Activated T-cell treated with anti-CD3 and anti-CD28 coated beads for 4 hours (primary cell): ENCODE measurements around the gene CYP19A1.
"Not testable (repeated sequence)": the region's sequence is repeated elsewhere in the genome, so short reads cannot be mapped to it uniquely, and the experiment has no call there.

Experiments
- DNase-seq: peaks from one replicate; pipeline ENCODE4 v3.0.0-alpha.2; 2020

The CYP19A1 gene

DNA sequence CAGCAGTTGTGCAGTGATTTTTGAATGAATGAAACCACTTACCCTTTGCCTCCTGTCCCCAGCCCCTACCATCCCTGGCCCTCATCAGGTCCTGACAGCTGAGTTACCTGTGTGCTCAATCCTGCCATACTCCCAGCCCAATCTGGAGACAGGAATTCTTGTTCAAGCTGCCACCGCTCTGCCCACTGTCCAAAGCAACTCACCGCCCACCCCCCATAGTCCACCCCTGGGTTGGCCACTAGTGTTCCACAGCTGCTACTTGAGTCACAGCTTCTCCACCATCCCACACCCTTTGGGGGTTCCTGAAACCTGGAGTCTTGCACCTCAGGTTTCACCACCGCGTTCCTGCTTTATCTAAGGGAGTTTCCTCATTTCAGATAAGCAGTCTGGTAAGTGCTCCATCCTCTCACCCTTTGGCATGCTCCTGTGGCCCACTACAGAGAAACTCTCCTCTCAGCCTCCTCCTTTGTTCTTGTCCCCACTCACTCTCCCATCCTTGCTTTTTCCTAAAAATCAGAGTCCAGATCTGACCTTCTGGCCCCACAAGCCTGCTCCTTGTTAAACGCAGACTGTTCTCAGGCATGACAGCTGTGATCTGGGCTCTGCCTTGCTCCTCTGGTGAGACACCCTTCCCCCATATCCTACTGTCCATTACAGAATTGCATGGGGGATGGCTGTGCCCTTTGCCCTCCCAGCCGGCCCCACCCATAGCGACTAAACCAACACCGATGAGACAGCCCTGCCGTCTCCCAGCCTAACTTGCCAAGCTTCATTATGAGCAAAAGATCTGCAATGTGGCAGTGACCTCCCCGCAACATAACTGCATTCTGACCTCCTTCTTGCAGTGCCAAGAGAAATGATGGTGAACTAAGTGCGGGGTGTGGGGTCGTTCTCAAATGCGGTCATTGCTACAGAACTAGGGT lies 50.0 kb downstream of the CYP19A1 start:
- no peak for DNase-seq

DNA sequence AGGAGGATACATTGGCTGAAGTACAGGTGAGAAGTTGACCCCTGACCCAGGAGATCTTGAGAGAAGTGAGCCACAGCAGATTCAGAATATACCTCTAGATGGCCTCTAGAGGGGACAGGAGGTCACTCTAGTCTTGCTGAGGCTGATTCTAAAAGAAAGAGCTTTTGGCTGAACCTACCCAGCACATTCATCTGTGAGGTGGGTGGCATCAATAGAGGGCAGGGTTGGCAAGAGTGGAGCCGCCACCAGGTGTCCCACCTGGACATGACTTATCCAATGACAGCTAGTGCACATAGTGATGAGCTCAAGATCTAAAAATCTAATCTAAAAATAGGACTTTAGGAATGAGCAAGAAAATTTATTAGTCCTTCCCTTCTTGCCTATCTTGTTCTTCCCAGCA lies 51.6 kb downstream of the CYP19A1 start:
- DNase-seq: no peak

DNA sequence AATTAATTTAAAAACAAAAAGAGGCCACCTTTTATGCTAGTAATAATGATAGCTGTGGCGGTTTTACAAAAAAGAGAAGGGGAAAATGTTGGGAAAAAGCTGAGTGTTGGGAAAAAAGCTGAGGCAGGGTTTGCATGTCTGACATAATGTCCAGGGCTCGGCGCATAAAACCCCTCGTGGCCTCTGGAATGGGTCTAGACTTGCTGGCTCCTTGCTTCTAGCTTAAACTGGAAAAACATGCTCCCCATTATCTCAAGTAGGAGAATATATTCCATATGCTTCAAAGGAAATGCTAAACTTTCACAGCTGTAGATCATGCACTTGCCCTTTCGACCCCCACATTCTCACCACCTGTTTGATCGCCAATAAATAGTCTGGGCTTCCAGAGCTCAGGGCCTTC lies 53.0 kb downstream of the CYP19A1 start:
- DNase-seq: no peak

DNA sequence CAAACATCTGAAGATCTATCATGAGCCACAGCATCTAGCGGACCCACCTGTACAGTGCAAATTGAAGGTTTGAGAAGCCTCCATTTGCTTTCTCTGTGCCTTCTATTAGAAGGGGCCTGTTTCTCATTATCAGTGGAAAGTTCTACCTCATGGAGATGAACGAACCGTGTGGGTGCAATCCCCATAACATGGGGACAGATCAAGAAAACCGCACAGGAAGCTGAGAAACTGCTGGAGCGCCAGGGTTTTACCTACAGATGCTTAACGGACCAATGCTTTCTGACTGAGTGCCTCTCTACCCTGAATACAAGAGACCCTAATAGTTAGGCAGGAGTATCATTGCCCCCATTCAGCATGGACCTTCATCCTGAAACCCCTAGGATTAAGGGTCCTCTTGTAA lies 53.5 kb downstream of the CYP19A1 start:
- no peak for DNase-seq

DNA sequence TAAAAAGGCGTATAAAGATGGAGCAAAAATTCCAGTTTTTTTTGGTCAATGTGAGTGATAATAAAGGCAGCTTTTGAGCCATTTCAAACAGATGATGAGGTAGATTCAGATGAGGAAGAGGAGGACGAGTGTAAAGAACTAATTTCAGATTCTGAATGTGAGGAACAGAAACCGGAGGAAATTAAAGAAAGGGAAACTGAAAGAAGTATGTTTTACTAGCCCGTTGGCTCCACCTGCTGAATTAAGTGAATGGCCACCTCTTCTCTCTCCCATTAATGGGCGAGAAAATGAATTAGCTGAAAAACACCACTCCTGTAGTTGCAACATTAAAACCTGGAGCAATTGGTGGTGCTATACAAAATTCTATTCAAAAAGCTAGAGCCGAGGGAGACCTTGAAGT lies 55.4 kb downstream of the CYP19A1 start:
- DNase-seq: no peak

DNA sequence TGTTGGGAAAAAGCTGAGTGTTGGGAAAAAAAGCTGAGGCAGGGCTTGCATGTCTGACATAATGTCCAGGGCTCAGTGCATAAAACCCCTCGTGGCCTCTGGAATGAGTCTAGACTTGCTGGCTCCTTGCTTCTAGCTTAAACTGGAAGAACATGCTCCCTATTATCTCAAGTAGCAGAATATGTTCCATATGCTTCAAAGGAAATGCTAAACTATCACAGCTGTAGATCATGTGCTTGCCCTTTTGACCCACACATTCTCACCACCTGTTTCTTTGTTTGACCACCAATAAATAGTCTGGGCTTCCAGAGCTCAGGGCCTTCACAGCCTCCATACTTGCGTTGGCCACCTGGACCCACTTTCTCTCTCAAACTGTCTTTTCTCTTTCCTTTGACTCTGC lies 56.2 kb downstream of the CYP19A1 start:
- not testable (repeated sequence) for DNase-seq

DNA sequence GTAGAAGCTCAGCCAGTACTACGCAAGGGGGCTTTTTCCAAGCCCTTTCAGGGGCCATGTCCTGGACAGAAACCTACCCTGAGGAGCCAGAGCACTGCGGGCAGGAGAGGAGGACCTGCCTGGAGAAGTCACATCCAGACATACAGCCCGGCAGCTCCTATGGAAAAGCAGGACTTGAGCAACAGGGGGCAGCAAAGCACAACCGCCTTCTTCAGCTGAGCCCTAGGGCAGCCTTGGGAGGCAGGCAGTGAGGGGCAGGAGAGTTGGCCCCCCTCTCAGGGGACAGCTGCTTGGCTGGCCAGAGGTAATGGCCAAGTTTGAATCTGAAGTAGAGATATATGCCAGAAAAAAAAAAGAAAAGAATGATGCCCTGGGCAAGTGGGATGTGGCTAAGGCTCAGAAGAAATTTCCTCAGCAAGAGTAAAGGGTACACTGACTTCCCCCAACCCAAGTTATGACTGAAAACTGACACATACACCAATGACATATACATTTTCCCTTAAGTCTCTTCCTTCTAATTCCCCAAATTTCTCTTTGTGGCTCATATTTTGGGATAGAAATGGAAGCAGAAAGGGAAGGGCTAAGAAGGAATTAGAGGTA lies 56.9 kb downstream of the CYP19A1 start:
- DNase-seq: no peak

DNA sequence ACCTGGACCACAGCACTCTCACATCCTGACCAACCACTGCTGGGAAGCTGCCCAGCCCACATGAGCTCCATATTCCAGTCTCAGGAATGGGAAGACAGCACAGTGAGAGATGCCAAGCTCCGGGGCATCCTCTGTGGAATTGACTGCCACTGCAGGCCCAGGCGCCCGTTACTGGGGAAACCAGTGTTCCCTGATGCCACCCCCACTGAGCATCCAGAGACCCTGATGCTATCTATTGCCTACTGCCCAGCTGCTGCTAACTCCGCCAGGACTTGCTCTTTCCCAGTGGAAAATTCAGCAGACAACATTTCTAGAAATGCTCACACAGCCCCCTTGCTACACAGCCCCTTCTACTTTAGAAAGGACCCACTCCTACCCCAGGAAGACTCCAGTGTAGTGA lies 57.6 kb downstream of the CYP19A1 start:
- no peak for DNase-seq

DNA sequence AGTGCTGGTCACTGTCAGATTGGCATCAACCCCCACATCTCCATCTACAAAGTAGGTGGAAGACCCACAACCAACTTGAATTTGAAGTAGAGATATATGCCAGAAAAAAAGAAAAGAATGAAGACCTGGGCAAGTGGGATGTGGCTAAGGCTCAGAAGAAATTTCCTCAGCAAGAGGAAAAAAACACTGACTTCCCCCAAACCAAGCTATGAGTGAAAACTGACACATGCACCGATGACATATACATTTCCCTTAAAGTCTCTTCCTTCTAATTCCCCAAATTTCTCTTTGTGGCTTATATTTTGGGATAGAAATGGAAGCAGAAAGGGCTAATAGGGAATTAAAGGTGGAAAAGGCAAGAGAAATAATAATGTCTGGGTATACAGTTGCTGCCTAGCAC lies 59.0 kb downstream of the CYP19A1 start:
- DNase-seq: no peak

DNA sequence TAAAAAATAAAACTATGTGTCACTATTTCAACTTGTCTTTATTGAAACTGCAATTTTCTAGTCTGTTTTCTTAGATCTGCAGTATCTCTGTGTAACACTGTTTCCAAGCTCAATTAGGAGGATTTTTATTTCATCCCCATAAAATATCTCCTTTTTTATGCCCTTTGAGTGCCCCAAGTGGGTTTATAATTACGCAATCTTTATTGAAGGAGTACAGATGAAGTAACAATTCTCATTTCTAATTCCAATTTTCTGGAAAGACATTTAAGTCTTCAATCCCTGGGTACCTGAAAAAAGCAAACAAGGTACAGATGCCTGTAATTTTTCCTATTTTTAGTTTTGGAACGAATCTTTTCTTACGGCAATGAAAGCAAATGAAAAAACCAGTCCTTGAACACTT lies 61.3 kb downstream of the CYP19A1 start:
- no peak for DNase-seq

DNA sequence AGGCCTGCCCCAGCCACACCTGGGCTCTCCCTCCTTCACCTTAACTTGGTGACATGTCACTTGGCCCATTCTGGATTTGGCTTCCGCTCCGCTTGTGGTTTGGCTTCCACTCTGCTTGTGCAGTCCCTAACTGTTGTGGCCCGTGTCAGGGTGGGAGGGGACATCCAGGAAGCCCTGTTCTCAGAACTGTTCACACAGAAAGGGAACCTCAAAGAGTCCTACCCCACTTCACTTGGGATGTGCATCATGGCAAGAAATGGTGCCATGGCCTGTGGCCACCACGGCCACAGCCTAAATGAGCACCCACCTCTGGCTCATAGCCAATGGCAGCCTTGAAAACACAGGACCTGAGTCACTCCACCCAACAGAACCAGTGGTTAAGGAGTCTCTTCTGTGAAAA lies 63.4 kb downstream of the CYP19A1 start:
- DNase-seq: no peak

DNA sequence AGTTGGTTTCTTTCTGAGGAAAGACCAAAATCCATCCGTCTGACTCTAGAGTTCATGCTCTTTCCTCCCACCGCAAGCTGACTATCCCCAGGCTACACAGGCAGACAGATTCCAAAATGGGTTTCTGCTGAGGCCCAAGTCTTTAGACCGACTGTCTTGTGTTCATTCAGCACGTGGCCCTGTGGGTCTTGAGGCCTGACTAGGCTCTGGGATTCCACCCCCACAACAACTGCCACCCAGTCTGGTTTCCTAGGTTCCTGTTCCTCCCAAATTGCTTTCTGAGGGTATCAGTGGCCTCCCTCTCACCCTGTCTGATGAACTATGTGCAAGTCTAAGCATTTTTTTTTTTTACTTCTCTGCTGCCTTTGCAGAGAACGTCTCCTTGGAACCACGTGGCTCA lies 67.7 kb downstream of the CYP19A1 start:
- no peak for DNase-seq

DNA sequence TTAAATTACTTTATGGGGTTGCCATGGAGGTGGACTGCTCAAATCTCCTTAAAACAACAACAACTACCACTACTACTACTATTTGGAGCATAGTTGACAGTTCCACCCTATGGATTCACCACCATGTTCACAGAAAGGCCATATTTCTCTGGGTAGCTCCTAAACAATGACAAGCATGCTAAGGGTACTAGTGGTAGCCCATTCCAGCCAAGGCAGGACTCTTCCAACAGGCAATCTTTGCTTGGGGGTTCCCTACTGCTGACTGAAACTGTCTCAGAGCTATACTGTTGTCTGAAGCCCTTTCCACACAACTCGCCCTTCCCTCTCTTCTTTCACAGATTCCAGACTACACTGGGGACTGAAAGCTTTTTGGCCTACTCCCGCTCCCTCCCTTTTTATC lies 68.9 kb downstream of the CYP19A1 start:
- DNase-seq: no peak

DNA sequence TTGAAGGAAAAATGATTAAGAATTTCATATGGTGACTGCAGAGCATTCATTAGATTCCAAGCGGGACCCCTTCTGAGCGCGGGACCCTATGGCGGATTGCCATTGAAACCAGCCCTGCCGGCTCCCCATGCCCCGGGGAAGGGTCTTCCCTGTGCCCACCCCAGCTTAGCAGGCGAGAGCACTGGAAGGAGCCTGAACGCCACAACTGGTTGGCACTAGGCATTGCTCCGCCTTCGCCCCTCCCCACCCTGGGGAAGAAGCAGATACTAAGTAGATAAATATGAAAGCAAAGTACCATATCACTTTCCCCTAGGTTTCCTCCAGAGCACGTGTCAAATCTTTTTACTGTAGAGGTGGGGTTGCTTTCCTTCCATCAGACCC lies 70.7 kb downstream of the CYP19A1 start:
- no peak for DNase-seq

DNA sequence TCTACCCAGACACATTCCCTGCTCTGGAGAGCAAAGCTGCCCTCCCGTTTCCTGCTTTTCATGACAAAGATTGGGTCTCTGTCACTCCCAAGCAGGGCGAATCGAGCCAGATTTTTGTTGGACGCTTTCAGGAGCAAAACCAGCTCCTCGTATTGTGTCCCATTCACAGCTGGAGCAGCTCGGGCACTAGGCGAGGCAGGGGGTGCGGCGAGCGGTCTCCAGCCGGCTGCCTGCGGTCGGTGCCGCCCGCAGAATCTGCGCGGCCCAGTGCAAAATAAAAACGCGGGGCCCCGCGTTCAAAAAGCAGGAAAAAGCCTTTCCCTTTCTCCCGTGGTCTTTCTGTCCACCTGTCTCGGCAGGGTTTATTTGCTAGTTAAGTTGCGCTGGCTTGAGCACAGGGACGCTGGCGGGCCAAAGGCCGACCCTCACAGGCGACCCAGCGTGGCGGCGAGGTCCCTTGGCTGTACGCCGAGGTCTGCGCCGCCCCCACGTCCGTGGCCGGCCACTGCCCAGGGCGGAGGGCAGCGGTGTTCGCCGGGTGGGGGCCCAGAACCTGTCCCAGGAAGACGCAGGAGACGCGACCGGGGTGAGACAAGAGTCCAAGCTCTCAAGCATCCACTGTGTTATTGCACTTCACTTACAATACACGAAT lies 71.2 kb downstream of the CYP19A1 start:
- no peak for DNase-seq

DNA sequence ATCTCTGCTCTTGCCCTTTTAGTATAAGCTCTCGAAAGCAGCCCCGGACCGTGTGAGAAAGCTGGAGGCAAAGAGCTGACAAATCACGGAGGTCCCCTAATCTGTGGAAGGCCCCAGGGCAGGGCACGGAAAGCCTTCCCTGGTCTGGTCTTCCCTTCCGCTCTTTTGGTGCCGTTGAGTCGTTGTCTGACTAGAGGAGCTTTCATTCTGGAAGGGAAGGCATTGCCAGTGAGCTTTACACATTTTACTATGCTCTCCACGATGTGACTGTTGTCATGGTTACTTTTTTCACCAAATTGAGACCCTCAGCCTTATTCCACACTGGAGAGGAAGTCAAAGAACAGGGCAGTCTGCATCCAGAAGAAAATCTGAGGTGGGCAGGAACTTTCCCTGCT lies 71.7 kb downstream of the CYP19A1 start:
- no peak for DNase-seq

DNA sequence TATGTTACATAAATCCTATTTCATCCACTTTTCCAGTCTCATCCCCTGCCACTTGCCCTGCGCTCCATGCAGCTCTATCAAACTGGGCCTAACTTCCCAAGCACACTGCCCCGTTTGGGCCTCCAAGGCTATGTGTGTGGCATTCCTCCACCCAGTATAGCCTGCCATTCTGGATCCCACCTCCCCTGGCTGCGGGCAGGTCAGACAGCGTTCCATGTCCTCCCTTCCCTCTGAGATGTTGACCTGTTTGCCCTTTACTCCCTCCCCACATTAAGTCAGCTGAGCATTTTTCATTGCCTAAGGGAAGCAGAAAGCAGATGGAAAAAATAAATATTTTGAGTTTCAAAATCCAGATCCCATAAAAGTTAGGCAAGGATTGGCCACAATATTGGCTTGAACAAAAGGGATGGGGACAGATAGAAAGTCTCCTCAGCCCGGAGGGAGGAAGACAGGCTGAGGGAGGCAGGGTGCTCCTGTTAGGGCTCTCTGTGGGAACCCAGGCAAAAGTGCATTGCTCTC lies 73.3 kb downstream of the CYP19A1 start:
- no peak for DNase-seq

DNA sequence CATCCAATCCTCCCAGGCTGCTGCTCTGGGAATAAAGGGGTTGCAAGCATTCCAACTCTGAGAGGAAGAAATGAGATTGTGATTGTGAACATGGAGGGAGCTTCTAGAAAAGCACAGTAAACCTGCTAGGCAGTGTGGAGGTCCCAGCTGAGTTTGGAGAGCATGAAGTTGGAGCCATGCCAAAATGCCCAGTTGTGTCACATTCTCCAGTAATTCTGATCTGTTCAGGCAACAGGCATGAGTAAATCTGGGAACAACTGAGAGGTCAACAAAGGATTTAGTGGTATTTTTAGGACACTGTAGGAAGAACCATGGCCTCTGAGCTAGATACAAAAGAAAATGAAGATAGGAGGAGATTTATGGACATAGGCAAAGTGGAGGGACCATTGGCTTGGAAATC lies 74.7 kb downstream of the CYP19A1 start:
- no peak for DNase-seq

DNA sequence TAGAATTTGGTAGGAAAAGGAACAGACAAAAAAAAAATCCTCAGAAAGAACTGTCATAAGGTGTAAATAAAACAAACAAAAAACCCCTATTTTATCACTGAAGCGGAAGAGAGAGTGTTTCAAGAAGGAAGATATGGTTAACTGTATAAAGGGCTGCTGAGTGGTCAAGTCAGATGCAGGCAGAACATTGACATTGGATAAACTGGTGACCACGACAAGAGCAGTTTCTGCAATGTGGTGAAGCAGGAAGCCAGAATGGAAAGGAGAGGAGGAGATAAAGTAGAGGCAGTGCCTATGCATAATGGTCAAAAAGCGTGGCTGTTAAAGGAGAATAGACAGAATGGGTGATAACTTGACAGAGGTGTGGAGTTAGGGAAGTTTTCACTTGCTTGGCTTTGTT lies 75.3 kb downstream of the CYP19A1 start:
- no peak for DNase-seq

DNA sequence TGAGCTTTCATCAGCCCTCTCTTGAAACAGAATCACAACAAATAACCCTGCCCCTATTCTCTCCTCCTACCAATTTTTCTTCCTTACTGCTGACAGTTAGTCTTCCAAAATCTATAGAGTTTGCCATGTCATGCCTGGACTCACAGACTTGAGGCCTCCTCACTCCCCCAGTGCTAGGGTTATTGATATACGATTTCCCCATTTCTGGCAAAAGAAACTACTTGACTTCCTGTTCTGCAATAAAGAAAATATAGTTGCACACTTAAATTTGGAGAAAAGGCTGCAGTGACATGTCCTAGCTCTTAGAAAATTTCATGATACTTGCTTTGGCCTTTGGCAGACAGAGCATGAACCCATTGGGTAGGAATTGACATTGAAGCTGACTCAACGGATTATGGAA lies 75.9 kb downstream of the CYP19A1 start:
- no peak for DNase-seq

DNA sequence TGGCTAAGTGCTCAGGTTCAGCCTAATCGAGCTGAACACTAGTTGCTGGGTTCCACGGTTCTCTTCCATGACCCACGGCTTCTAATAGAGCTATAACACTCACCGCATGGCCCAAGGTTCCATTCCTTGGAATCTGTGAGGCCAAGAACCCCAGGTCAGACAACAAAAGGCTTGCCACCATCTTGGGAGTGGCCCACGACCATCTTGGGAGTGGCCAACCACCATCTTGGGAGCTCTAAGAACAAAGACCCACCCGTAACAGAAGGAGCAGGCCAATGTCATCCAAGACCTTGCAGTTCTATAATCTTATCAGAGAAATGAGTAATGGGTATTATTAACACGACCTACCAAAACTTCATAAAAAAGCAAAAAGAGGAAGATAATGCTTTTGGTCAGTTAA lies 77.3 kb downstream of the CYP19A1 start:
- not testable (repeated sequence) for DNase-seq

DNA sequence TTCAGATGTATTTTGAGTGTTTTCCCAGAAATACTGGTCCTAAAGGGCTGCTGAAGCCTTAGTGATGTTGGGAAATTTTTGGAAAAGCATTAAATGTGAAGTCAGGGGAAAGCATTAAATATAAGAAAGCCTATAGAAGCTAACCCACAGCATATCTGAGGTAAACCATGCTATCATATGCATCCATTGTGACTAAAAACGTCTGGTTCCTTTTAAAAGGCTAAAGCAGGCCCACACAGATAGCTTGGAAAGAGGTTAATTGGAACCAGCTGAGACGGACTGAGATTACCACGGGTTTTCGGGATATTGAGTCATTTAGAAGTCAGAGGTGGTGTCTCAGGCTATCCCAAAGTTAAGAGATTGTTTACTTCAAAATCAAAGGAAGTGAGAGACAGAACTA lies 78.2 kb downstream of the CYP19A1 start:
- DNase-seq: no peak

DNA sequence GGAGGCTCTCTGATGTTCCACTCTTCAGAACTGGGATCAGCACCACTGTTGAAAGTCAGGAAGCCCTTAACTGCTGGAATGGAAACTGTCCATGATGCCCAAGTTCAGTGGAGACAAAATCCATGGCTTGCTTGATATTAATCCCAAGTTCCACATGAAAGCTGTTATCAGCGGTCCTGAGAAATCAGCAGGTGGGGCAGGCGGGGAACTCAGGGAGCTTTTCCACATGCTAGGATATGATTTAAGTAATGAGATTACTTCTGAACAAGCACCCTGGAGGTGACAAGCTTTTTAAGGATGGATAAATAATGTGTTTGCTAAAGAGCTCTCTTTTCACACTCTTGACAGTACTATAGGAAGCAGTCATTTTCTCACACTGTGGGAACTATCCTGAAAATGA lies 82.9 kb downstream of the CYP19A1 start:
- DNase-seq: no peak

DNA sequence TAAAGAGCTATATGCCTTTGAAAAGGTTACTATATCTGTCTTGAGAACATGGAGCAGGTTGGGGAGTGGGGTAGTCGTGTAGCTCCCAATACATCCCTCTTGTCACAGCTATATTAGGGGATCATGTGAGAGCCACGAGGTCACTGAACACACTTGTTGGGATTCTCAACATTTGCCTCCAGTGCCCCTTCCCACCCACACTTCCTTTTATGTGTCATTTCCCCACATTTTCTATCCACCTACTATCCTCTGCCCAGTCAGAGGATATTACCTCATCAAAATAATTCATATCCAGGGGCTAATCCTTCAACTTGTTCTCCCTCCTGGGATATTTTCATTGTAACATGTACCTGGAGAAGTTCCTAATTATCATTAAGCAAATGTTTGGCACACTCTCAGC lies 85.0 kb downstream of the CYP19A1 start:
- DNase-seq: no peak
